AG04449 (cell line): ENCODE data around the gene TMEM119.
"Not testable (repeated sequence)": the region's sequence is repeated elsewhere in the genome, so short reads cannot be mapped to it uniquely, and the experiment has no call there.

Experiments
- CTCF ChIA-PET: fragments of 350-600 bp; formaldehyde crosslinking; extraction: SDS; loops from one replicate; lab custom pipeline; 2021; ENCODE audit warnings: antibody characterized with exemption; lab: Yijun Ruan, JAX
- POLR2A ChIA-PET: fragments of 400-600, 350-600 bp; formaldehyde crosslinking; extraction: SDS; loops from one replicate; lab custom pipeline; 2020; ENCODE audit warnings: antibody characterized with exemption, inconsistent platforms; lab: Yijun Ruan, JAX
- DNase-seq: peaks from one replicate; pipeline ENCODE4 v3.0.0-alpha.2; 2010; ENCODE audit warnings: low read depth, low spot score
- H3K4me3 ChIP-seq: 2 replicates; pipeline ENCODE4 v1.5.1; 2011; ENCODE audit warnings: low read depth, mild to moderate bottlenecking, control low read depth, low read length
- TF ChIP-seq, protein P1 (sequence below): IDR thresholded peaks from one replicate; pipeline ENCODE4 v1.5.1; 2011; ENCODE audit warnings: mild to moderate bottlenecking, moderate library complexity, low read length, control low read depth, inconsistent platforms; ENCODE audit not compliant: insufficient read depth; ENCODE audit errors: missing control alignments

The TMEM119 gene

DNA sequence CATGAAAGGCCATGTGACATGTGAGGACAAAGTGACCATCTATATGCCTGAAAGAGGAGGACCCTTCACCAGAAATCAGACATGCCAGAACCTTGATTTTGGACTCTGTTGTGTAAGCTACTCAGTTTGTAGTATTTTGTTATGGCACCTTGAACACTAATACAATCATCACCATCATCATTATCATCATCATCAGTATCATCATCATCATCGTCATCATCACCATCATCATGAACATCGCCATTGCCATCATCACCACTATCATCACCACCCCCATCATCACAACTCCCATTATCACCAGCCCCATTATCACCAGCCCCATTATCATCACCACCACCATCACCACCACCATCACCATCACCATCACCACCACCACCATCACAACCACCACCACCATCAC, 19.6 kb downstream of the TMEM119 start:
- TF ChIP-seq, protein P1, sequence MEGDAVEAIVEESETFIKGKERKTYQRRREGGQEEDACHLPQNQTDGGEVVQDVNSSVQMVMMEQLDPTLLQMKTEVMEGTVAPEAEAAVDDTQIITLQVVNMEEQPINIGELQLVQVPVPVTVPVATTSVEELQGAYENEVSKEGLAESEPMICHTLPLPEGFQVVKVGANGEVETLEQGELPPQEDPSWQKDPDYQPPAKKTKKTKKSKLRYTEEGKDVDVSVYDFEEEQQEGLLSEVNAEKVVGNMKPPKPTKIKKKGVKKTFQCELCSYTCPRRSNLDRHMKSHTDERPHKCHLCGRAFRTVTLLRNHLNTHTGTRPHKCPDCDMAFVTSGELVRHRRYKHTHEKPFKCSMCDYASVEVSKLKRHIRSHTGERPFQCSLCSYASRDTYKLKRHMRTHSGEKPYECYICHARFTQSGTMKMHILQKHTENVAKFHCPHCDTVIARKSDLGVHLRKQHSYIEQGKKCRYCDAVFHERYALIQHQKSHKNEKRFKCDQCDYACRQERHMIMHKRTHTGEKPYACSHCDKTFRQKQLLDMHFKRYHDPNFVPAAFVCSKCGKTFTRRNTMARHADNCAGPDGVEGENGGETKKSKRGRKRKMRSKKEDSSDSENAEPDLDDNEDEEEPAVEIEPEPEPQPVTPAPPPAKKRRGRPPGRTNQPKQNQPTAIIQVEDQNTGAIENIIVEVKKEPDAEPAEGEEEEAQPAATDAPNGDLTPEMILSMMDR = no peak
- POLR2A ChIA-PET = no interaction called here
- no peak overlapping the region for H3K4me3 ChIP-seq
- no peak for DNase-seq
- CTCF ChIA-PET = interaction anchor here (1.0 to 24.1 kb wide), 5 partner anchors 10 to 371 kb away, joined by 3 to 1115 read pairs (median 19); no protein-coding TSS in a partner anchor

DNA sequence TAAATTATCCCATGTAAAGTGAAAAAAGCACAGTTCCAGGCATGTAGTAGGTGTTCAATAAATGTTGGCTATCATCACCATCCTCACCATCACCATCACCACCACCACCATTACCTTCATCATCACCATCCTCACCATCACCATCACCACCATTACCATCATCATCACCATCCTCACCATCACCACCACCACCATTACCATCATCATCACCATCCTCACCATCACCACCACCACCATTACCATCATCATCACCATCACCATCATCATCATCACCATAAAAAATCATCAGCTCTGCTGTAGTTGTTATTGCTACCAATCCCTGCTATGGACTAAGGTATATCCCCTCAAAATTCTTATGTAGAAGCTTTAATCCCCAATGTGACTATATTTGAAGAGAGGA, 20.4 kb downstream of the TMEM119 start:
- CTCF ChIA-PET = interaction anchor here (1.0 to 24.1 kb wide), 6 partner anchors 9 to 372 kb away, joined by 3 to 1115 read pairs (median 16); no protein-coding TSS in a partner anchor
- TF ChIP-seq, protein P1 = no peak

DNA sequence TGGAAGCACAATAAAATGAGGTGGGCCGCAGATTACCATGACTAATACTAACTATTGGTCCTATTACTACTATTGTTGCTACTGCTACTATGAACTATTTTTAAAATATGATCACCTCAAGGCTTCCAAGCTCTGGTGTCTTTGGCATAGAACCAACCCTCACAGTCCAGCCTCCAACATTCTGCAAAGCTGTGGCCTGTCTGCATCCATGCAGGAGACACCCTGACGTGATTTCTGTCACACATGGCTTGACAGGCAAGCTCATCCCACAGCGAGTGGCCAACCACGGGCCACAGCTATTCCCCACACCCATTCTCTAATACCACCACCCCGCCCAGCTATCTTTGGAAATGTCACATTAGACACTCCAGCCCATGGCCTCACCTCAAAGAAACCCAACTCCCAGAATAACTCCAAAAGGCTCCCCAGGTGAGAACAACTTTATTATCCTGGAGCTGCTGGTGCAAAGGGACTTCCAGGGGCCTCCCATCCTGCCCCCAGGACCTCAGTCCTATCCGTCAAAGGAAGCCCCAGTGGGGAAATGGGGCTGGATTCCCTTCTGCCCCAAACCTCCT, 21.1 kb downstream of the TMEM119 start:
- CTCF ChIA-PET = interaction anchor here (0.8 to 24.1 kb wide), 6 partner anchors 9 to 228 kb away, joined by 3 to 1115 read pairs (median 16); no protein-coding TSS in a partner anchor
- no peak for DNase-seq
- TF ChIP-seq, protein P1 = no peak
- POLR2A ChIA-PET = interaction anchor here (0.9 kb wide), 1 partner anchor 21 kb away, joined by 3 read pairs; the partner anchor contains the start of gene TMEM119
- no peak overlapping the region for H3K4me3 ChIP-seq

More for the DNA sequence above, 20.4 kb downstream of the TMEM119 start:
- DNase-seq = no peak
- POLR2A ChIA-PET = no interaction called here
- no peak overlapping the region for H3K4me3 ChIP-seq

DNA sequence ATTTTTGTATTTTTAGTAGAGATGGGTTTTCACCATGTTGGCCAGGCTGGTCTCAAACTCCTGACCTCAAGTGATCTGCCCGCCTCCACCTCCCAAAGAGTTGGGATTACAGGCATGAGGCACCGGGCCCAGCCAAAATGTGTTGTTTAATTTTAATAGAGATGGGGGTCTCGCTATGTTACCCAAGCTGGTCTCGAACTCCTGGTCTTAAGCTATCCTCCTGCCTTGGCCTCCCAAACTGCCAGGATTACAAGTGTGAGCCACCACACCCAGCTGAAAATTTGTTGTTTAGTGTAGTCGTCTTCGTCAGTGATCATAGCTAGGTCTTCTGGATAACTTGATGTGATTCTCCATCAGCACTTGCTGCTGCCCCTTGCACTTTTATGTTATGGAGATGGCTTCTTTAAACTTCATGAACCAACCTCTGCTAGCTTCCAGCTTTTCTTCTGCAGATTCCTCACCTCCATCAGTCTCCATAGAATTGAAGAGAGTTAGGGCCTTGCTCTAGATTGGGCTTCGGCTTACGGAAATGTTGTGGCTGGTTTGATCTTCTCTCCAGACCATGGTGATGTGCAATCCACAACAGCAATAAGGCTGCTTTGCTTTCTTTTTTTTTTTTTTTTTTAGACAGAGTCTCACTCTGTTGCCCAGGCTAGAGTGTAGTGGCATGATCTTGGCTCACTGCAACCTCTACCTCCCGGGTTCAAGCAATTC, 22.5 kb downstream of the TMEM119 start:
- H3K4me3 ChIP-seq = no peak overlapping the region
- no peak for DNase-seq
- TF ChIP-seq, protein P1 = no peak
- CTCF ChIA-PET = interaction anchor here (1.2 to 24.1 kb wide), 4 partner anchors 10 to 375 kb away, joined by 4 to 1115 read pairs (median 26); no protein-coding TSS in a partner anchor
- POLR2A ChIA-PET = no interaction called here

DNA sequence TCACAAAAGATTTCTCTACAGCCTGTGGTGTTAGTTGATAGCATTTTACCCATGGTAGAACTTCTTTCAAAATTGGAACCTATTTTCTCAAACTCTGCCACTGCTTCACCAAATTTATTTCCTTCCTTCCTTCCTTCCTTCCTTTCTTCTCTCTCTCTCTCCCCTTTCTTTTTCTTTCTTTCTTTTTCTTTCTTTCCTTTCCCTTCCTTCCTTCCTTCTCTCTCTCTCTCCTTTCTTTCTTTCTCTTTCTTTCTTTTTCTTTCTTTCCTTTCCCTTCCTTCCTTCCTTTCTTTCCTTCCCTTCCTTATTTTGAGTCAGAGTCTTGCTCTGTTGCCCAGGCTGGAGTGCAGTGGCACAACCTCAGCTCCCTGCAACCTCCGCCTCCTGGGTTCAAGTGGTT, 23.6 kb downstream of the TMEM119 start:
- CTCF ChIA-PET = interaction anchor here (4.2 to 24.1 kb wide), 2 partner anchors 9 to 40 kb away, joined by 33 to 1115 read pairs; no protein-coding TSS in a partner anchor
- POLR2A ChIA-PET, H3K4me3 ChIP-seq, DNase-seq: not testable (repeated sequence)

DNA sequence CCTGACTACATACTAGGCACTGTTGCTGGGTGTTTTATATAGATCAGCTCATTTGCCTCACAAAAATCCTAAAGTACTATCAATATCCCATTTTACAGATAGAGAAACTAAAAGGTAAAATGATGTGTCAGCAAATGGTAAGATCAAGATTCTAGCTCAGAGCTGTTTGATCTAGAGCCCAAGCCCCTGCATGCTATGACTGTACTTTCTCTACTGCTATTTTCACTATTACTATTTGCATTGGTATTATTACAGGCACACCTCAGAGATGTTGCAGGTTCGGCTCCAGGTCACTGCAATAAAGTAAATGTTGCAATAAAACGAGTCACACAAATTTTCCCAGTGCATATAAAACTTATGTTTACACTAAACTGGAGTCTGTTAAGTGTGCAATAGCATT, 24.6 kb downstream of the TMEM119 start:
- POLR2A ChIA-PET = no interaction called here
- CTCF ChIA-PET = interaction anchor here (1.6 to 24.1 kb wide), 3 partner anchors 9 to 519 kb away, joined by 13 to 1115 read pairs (median 18); partner anchors contain the start of gene ALKBH2
- H3K4me3 ChIP-seq = no peak overlapping the region
- TF ChIP-seq, protein P1 = no peak
- DNase-seq = no peak
